Measurements from ENCODE around the gene RDX. TPM values are rescaled to one million over a fixed set of nuclear protein-coding genes. Genes with fewer than 3 reads are reported as not detected.
A peak's percentile ranks its signal among the peaks of the same experiment; 100 is the strongest.
"Not testable (repeated sequence)": the region's sequence is repeated elsewhere in the genome, so short reads cannot be mapped to it uniquely, and the experiment has no call there.

RDX gene
- total RNA-seq, 1 donor from 2014 or later: 149 TPM

DNA sequence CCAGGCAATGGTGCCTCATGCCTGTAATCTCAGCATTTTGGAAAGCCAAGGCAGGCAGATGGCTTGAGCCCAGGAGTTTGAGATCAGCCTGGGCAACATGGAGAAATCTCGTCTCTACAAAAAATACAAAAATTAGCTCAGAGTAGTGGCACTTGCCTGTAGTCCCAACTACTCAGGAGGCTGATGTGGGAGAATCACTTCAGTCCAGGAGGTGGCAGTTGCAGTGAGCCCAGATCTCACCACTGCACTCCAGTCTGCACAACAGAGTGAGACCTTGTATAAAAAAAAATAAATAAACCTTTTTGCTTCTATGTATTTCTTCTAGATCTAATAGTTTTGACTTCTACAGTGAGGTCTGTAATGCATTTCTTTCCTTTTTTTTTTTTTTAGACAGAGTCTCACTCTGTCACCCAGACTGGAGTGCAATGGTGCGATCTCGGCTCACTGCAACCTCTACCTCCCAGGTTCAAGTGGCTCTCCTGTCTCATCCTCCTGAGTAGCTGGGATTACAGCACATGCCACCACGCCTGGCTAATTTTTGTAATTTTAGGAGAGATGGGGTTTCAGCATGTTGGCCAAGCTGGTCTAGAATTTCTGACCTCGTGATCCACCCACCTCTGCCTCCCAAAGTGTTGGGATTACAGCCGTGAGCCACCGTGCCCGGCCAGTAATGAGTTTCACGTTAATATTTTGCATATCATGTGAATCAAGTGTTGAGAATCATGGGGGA lies 18.1 kb upstream of the RDX start:
- H3K9me3 Mint-ChIP-seq (ENCODE audit: low read depth): no peaks in the 10 kb centered on the region
- peaks cover 19% of the 10 kb centered on the region for H3K4me1 Mint-ChIP-seq (ENCODE audit: low read depth)
- no peak overlapping the region for H3K4me3 Mint-ChIP-seq (ENCODE audit: unreplicated experiment)
- no peak overlapping the region for H3K27ac Mint-ChIP-seq (ENCODE audit: unreplicated experiment)
- no peaks in the 10 kb centered on the region for H3K27me3 Mint-ChIP-seq (ENCODE audit: low read depth)
- TF ChIP-seq, protein P1, sequence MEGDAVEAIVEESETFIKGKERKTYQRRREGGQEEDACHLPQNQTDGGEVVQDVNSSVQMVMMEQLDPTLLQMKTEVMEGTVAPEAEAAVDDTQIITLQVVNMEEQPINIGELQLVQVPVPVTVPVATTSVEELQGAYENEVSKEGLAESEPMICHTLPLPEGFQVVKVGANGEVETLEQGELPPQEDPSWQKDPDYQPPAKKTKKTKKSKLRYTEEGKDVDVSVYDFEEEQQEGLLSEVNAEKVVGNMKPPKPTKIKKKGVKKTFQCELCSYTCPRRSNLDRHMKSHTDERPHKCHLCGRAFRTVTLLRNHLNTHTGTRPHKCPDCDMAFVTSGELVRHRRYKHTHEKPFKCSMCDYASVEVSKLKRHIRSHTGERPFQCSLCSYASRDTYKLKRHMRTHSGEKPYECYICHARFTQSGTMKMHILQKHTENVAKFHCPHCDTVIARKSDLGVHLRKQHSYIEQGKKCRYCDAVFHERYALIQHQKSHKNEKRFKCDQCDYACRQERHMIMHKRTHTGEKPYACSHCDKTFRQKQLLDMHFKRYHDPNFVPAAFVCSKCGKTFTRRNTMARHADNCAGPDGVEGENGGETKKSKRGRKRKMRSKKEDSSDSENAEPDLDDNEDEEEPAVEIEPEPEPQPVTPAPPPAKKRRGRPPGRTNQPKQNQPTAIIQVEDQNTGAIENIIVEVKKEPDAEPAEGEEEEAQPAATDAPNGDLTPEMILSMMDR (IDR thresholded peaks at IDR 0.05): no peak
- DNase-seq (ENCODE audit: low spot score): no peak
- H3K36me3 Mint-ChIP-seq (ENCODE audit: low read depth): no peaks in the 10 kb centered on the region

DNA sequence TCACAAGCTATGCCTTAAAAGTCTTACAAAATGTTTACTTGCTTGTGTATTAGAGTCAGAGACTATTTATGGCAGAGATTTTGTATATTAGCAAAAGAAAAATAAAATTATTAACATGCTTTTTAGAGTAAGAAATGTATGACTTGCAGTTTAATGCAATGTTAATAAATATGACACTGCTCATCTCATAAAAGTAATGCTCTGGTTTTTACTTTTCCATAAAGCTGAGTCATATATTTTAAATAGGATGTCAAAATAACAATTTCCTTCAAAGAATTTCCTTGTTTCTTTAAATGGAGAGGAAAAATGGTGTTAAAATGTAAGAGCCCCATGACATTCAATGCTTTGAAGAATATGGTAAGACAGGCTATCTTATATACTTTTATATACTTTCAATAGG lies 16.3 kb upstream of the RDX start:
- DNase-seq (ENCODE audit: low spot score): no peak
- TF ChIP-seq, protein P1 (IDR thresholded peaks at IDR 0.05): no peak
- Mint-ChIP-seq H3K9me3 (ENCODE audit: low read depth) (no peaks in the 10 kb centered on the region), H3K36me3 (ENCODE audit: low read depth) (no peaks in the 10 kb centered on the region), H3K4me1 (ENCODE audit: low read depth) (peaks cover 19% of the 10 kb centered on the region), H3K27me3 (ENCODE audit: low read depth) (no peaks in the 10 kb centered on the region), H3K27ac (ENCODE audit: unreplicated experiment) (no peak overlapping the region), H3K4me3 (ENCODE audit: unreplicated experiment) (no peak overlapping the region)

DNA sequence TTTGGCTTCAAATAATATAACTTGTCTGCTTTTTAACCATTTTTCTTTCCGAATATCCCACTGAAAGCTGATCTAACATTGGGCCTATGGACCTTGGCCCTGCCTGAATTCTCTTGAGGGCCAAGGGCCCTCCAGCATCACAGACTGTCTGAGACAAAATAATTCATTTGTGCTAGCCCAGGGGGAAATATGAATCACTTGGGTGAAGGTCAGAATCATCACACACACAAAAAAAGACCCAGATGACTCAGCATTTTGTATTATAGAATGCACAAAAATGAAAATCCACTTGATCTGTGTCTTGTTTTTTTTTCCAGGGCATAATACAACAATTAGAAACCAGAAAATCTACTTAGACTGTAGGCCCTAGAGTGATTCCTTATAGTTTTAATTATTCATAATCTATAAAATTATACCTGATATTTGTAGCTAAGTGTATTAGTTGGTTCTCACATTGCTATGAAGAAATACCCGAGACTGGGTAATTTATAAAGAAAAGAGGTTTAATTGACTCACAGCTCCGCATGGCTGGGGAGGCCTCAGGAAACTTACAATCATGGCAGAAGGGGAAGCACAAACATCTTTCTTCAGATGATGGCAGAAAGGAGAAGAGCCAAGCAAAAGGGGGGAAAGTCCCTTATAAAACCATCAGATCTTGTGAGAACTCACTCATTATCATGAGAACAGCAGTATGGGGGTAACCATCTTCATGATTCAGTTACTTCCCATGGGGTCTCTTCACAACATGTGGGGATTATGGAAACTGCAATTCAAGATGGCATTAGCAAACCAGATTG lies 15.6 kb upstream of the RDX start:
- H3K27ac Mint-ChIP-seq (ENCODE audit: unreplicated experiment): peak overlapping the region; percentile 90
- peaks cover 19% of the 10 kb centered on the region for H3K4me1 Mint-ChIP-seq (ENCODE audit: low read depth)
- TF ChIP-seq, protein P1 (IDR thresholded peaks at IDR 0.05): no peak
- H3K27me3 Mint-ChIP-seq (ENCODE audit: low read depth): no peaks in the 10 kb centered on the region
- no peak overlapping the region for H3K4me3 Mint-ChIP-seq (ENCODE audit: unreplicated experiment)
- no peak for DNase-seq (ENCODE audit: low spot score)
- H3K9me3 Mint-ChIP-seq (ENCODE audit: low read depth): no peaks in the 10 kb centered on the region
- H3K36me3 Mint-ChIP-seq (ENCODE audit: low read depth): no peaks in the 10 kb centered on the region

DNA sequence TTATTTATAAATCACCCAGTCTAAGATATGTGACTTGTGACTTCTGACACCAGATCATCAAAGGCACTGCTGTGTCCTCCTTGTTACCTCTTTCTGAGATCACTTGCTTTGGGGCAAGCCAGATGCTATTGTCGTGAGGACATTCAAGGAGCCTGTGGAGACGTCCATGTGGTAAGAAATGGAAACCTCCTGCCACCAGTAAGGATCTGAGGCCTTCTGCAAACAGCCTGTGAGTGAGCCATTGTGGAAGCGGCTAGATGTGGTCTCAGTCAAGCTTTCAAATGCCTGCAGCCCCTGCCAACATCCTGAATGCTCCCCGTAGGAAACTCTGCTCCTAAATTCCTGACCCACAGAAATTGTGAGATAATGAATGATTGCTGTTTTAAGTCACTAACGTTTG lies 11.7 kb upstream of the RDX start:
- no peaks in the 10 kb centered on the region for H3K36me3 Mint-ChIP-seq (ENCODE audit: low read depth)
- no peaks in the 10 kb centered on the region for H3K9me3 Mint-ChIP-seq (ENCODE audit: low read depth)
- no peaks in the 10 kb centered on the region for H3K27me3 Mint-ChIP-seq (ENCODE audit: low read depth)
- H3K4me3 Mint-ChIP-seq (ENCODE audit: unreplicated experiment): no peak overlapping the region
- TF ChIP-seq, protein P1 (IDR thresholded peaks at IDR 0.05): no peak
- peaks cover 19% of the 10 kb centered on the region for H3K4me1 Mint-ChIP-seq (ENCODE audit: low read depth)
- no peak overlapping the region for H3K27ac Mint-ChIP-seq (ENCODE audit: unreplicated experiment)
- no peak for DNase-seq (ENCODE audit: low spot score)

DNA sequence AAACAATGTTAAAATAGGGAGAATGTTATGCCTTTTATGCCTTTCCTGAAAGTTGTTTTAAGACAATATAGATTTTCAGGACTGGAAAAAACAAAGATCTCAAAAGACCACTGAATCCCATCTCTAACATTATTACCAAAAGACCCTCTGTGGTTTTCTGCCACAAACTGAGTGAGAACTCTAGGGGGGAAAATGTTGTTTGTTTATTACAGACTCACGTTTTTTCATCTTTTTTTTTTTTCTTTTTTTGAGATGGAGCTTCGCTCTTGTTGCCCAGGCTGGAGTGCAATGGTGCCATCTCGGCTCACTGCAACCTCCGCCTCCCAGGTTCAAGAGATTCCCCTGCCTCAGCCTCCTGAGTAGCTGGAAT lies 9.6 kb upstream of the RDX start:
- DNase-seq (ENCODE audit: low spot score); H3K36me3 Mint-ChIP-seq (ENCODE audit: low read depth); H3K4me3 Mint-ChIP-seq (ENCODE audit: unreplicated experiment); H3K27ac Mint-ChIP-seq (ENCODE audit: unreplicated experiment); H3K9me3 Mint-ChIP-seq (ENCODE audit: low read depth); H3K4me1 Mint-ChIP-seq (ENCODE audit: low read depth); H3K27me3 Mint-ChIP-seq (ENCODE audit: low read depth): not testable (repeated sequence)
